ACC112 (cell line): ENCODE data around the gene SLC28A1.
"Not testable (repeated sequence)": the region's sequence is repeated elsewhere in the genome, so short reads cannot be mapped to it uniquely, and the experiment has no call there.

Experiments
- H2AFZ ChIP-seq: fragments of 200-600 bp; sonication (generic); one replicate; pipeline ENCODE4 v1.6.0; 2017; ENCODE audit warnings: antibody characterized with exemption, low read length; ENCODE audit not compliant: unreplicated experiment
- H3K27ac ChIP-seq: fragments of 200-600 bp; sonication (generic); 2 replicates; pipeline ENCODE4 v1.5.1; 2014; ENCODE audit warnings: low read depth, mild to moderate bottlenecking, antibody characterized with exemption, low read length, moderate library complexity
- H3K27me3 ChIP-seq: fragments of 200-600 bp; sonication (generic); 2 replicates; pipeline ENCODE4 v1.6.1; 2014; ENCODE audit warnings: mild to moderate bottlenecking, antibody characterized with exemption, low read length, moderate library complexity, mixed read lengths; ENCODE audit not compliant: insufficient read depth
- H3K36me3 ChIP-seq: fragments of 200-600 bp; sonication (generic); 2 replicates; pipeline ENCODE4 v1.6.1; 2016; ENCODE audit warnings: mild to moderate bottlenecking, antibody characterized with exemption, low read length, moderate library complexity, mixed read lengths; ENCODE audit not compliant: insufficient read depth
- H3K4me1 ChIP-seq: fragments of 200-600 bp; sonication (generic); one replicate; pipeline ENCODE4 v1.6.1; 2016; ENCODE audit warnings: low read length, mixed read lengths; ENCODE audit not compliant: insufficient read depth, unreplicated experiment, control insufficient read depth
- H3K4me3 ChIP-seq: fragments of 200-600 bp; sonication (generic); 2 replicates; pipeline ENCODE4 v1.5.1; 2014; ENCODE audit warnings: mild to moderate bottlenecking, low read depth, low read length
- H3K79me2 ChIP-seq: fragments of 200-600 bp; sonication (generic); one replicate; pipeline ENCODE4 v1.6.0; 2016; ENCODE audit warnings: low read length; ENCODE audit not compliant: control insufficient read depth, unreplicated experiment, insufficient read depth

Gene SLC28A1

DNA sequence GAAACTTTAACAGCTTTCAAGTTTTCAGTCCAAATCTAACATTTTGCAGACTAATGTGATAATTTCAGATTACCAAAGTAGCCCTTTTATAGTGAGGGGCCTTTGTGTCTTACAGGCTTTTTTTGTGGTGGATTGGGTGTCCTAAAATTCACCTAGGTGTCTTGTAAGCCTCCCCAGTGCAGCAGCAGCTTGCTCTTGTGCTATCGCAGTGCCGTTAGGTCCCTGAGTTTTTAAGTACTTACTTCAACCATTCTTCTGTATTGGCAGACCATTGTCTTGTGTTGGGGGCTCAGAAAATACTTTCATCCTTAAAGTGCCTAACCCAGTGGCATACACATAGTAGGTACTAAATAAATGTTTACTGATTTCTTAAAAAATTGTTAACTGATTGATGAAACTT, 99.2 kb downstream of the SLC28A1 start:
- Histone ChIP-seq H3K27ac (no peak overlapping the region), H3K4me3 (peak overlapping the region; percentile 97), H3K79me2 (peaks cover 51% of the 10 kb centered on the region), H2AFZ (no peak overlapping the region), H3K4me1 (peaks cover 14% of the 10 kb centered on the region), H3K27me3 (no peaks in the 10 kb centered on the region), H3K36me3 (no peaks in the 10 kb centered on the region)

DNA sequence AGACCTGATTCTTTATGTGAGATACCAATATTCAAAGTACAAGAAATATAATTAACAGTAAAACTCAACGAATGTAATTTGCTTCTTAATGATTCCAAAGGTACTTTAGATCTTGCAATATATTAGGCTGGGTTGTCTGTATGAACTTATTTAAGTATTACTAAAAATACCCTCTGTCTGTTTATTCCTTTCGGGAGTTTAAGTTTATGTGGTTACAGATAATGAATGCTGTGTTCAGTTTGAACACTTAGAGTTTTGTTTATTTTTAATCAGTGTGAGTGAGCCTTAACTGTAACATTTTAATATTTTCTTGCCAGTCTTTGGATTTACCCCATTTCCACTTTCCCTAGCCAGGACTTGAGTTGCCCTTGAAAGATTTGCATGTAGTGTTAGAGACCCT, 100.7 kb downstream of the SLC28A1 start:
- Histone ChIP-seq H3K27ac (no peak overlapping the region), H2AFZ (no peak overlapping the region), H3K36me3 (no peaks in the 10 kb centered on the region), H3K27me3 (no peaks in the 10 kb centered on the region), H3K79me2 (peaks cover 65% of the 10 kb centered on the region), H3K4me1 (peaks cover 14% of the 10 kb centered on the region), H3K4me3 (no peak overlapping the region)

DNA sequence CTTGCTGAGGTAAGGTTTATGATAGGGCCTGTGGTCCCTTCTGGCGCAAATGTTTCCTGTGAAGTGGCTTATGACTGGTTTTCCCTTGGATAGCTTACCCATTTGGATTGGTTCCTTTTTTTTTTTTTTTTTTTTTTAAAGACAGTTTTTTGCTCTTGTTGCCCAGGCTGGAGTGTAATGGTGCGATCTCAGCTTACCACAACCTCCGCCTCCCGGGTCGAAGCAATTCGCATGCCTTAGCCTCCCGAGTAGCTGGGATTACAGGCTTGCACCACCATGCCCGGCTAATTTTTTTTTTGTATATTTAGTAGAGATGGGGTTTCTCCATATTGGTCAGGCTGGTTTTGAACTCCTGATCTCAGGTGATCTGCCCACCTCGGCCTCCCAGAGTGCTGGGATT, 102.9 kb downstream of the SLC28A1 start:
- H3K27ac ChIP-seq, H3K36me3 ChIP-seq, H3K4me3 ChIP-seq, H3K27me3 ChIP-seq, H2AFZ ChIP-seq: not testable (repeated sequence)
- H3K79me2 ChIP-seq = peaks cover 77% of the 10 kb centered on the region
- peaks cover 19% of the 10 kb centered on the region for H3K4me1 ChIP-seq

DNA sequence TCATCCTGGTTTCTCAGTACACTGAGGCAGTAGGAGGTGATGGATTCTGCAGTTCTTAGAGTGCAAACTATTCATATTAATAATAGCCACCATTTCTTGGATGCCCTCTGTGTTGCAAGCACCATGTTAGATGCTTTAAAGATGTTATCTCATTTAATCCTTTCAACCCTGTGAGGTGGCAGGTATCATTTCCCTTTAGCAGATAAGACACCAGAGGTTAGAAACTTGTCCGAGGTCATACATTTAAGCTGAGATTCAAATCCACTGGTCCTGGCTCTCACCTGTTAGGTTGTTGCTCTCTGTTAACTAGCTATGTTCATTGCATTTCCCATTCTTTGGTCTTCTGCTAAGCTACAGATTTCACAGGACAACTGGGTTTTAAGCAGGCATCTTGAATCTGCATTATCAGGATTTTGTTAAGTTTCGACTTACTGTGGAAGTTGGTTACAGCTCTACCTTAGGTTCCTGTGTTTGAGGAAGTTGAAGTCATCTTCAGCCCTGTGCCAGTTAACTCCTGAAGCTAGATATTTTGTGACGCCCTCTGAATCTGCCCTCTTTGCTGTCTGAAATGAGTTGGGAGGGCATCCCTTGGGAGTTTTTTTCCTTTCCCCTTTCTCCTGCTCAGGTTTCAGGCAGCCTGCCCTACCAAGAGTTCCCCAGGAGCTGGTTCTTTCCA, 103.6 kb downstream of the SLC28A1 start:
- Histone ChIP-seq H3K4me1 (peaks cover 26% of the 10 kb centered on the region), H3K27ac (no peak overlapping the region), H3K4me3 (no peak overlapping the region), H3K27me3 (no peaks in the 10 kb centered on the region), H2AFZ (no peak overlapping the region), H3K79me2 (peaks cover 75% of the 10 kb centered on the region), H3K36me3 (no peaks in the 10 kb centered on the region)

DNA sequence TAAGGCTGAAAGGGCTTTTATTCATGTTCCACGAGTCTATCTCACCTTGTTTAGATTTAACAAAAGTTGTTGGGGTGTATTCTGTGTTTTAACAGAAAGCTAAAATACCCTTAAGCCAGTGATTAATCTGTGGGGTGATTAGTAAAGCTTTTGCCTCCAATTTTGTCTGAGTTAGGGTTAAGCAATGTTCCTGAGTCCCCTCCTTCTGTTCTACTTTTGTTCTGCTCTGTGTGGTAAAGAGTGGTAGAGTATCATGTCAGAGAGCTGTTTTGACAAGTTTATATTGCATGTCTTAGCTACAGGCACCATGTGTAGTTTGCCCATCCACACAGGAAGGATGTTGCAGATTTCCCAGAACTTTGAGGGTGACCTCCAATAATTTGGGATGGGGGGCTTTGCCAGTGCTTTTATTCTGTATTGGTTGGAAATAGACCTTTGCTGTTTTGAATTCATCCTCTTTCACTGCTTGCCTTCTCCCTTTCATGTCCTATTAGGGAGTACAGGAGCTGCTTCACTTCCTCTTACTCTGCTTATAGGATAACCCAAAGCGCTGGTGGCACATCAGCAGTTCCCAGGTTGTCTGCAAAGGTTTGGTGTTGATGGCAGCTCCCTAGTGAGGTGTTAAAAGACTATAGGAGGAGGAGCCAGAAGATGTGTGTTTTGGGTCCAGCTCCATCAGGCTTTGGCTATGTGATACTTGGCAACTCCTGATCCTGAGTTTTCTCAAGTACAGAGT, 104.6 kb downstream of the SLC28A1 start:
- Histone ChIP-seq H3K27me3 (no peaks in the 10 kb centered on the region), H3K79me2 (peaks cover 68% of the 10 kb centered on the region), H3K27ac (no peak overlapping the region), H2AFZ (no peak overlapping the region), H3K4me3 (no peak overlapping the region), H3K4me1 (peaks cover 18% of the 10 kb centered on the region), H3K36me3 (no peaks in the 10 kb centered on the region)

DNA sequence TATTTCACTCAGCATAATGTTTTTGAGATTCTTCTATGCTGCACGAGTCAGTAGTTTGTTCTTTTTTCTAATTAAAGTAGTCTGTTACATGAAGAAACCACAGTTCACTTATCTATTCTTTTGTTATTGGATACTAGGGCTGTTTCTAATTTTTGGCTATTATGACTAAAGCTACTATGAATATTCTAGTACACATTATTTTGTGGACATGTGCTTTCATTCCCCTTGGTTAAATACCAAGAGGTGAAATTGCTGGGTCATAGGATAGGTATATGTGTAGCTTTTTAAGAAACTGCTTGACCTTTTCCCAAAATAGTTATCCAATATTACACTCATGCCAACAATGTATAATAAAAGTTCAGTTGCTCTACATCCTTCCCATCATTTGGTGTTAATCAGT, 106.0 kb downstream of the SLC28A1 start:
- H2AFZ ChIP-seq = no peak overlapping the region
- H3K4me1 ChIP-seq = peaks cover 12% of the 10 kb centered on the region

DNA sequence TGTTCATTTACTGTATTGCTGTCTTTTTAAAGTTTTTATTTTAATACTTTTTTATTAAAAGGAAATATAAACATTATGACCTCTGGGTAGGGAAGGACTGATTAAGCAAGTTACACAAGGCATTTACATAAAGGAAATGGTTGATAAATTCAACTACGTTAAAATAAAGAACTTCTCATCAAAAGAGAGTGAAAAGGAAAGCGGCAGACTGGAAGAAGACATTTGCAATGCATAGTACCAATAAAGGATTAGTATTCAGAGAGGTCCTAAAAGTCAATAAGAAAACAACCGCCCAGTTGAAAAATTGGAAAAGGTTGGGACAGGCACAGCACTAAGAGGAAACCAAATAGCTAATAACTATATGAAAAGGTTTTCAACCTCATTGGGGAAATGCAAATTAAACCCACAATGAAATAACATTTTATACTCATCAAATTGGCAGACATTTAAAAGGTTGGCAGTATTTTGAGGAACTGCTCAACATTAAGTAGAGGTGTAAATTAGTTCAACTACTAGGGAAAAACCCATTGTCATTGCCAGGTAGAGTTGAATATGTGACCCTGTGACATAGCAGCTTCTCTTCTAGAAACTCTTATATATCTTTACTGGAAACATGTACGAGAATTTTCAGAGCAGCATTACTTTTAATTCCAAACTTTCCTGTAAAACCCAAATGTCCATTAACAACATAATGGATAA, 106.7 kb downstream of the SLC28A1 start:
- Histone ChIP-seq H3K4me1 (peaks cover 12% of the 10 kb centered on the region), H3K4me3 (no peak overlapping the region), H3K27me3 (no peaks in the 10 kb centered on the region), H2AFZ (no peak overlapping the region), H3K36me3 (no peaks in the 10 kb centered on the region), H3K27ac (no peak overlapping the region), H3K79me2 (peaks cover 64% of the 10 kb centered on the region)

More for the DNA sequence above, 106.0 kb downstream of the SLC28A1 start:
- Histone ChIP-seq H3K79me2 (peaks cover 65% of the 10 kb centered on the region), H3K27me3 (no peaks in the 10 kb centered on the region), H3K27ac (no peak overlapping the region), H3K36me3 (no peaks in the 10 kb centered on the region), H3K4me3 (no peak overlapping the region)

DNA sequence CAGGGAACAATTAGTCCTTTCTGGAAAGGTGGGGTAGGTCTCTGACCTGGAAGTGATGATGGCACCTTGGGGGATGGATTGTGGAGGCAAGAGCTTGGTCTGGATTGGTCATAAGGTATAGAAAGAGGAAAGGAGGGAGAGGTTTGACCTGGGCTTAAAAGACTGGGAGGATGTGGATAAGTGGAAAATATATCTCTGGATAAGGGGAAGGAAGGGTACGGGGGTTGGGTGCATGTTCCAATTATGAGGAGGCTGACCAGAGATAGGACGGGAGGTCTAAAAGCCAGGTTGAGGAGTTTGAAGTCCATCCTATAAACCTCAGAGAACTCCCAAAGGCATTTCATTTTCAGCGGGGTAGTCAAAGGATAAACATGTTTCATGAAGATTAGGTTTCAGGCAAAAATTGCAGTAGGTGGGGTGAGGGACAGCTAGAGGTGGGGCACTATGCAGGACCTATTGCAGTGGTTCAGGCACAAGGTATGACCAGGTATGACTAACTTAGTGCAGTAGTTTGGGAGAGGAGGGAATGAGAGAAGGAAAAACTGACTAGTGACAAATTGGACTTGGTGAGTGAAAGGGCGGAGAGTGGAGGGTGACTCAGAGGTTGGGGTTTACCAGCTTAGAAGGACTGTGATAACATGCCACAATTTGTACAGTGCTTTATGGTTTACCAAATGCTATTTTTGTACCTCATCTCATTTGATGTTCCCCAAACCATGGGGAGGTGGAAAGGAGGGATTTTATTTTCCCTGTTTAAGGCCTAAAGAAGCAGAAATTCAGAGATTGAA, 107.9 kb downstream of the SLC28A1 start:
- peak overlapping the region; percentile 11; the same call in 1 of the 2 replicates for H3K4me3 ChIP-seq
- no peaks in the 10 kb centered on the region for H3K27me3 ChIP-seq
- peaks cover 12% of the 10 kb centered on the region for H3K4me1 ChIP-seq
- no peaks in the 10 kb centered on the region for H3K36me3 ChIP-seq
- peak overlapping the region; percentile 54 for H3K27ac ChIP-seq
- peaks cover 58% of the 10 kb centered on the region for H3K79me2 ChIP-seq
- peak overlapping the region; percentile 40 for H2AFZ ChIP-seq
